HG02970 (cell line): ENCODE measurements around the gene ZNF543.
"Not testable (repeated sequence)": the region's sequence is repeated elsewhere in the genome, so short reads cannot be mapped to it uniquely, and the experiment has no call there.

Source experiments
- ATAC-seq: cut with Tn5 transposase; IDR thresholded peaks from one replicate; pipeline ENCODE4 v1.9.1; 2021; ENCODE audit warnings: mild to moderate bottlenecking, moderate library complexity, moderate number of reproducible peaks; ENCODE audit not compliant: unreplicated experiment, low FRiP score

Gene ZNF543

GRCh38 chr19:57320180-57321084 lies at the start of gene ZNF543:
ZNF543 (plus strand) TSS chr19:57320472; CDS start chr19:57320854, 382 bp downstream.
- ATAC-seq = peak; percentile 89

GRCh38 chr19:57271280-57271679 lies 49.0 kb upstream of the ZNF543 start:
- ATAC-seq = no peak

GRCh38 chr19:57273014-57273413 lies 47.3 kb upstream of the ZNF543 start:
- no peak for ATAC-seq

GRCh38 chr19:57276430-57276829 lies 43.8 kb upstream of the ZNF543 start:
- no peak for ATAC-seq

GRCh38 chr19:57278481-57278880 lies 41.8 kb upstream of the ZNF543 start:
- not testable (repeated sequence) for ATAC-seq

GRCh38 chr19:57279418-57280164 lies 40.7 kb upstream of the ZNF543 start:
- peak; percentile 61 for ATAC-seq

- ATAC-seq = peak; percentile 79
Measured at GRCh38 chr19:57280165-57280961, 39.9 kb upstream of the ZNF543 start, which contains the start of gene ZNF460. ZNF460 (plus strand) TSS chr19:57280485; CDS start chr19:57280807, 322 bp downstream.

GRCh38 chr19:57280962-57281400 lies 39.3 kb upstream of the ZNF543 start:
- ATAC-seq = no peak

- ATAC-seq = no peak
Measured at GRCh38 chr19:57282011-57282643, 38.1 kb upstream of the ZNF543 start.

GRCh38 chr19:57288373-57288772 lies 31.9 kb upstream of the ZNF543 start:
- no peak for ATAC-seq

GRCh38 chr19:57290970-57291369 lies 29.3 kb upstream of the ZNF543 start:
- no peak for ATAC-seq

- no peak for ATAC-seq
Measured at GRCh38 chr19:57292547-57292946, 27.7 kb upstream of the ZNF543 start.

GRCh38 chr19:57293719-57294118 lies 26.6 kb upstream of the ZNF543 start:
- ATAC-seq = no peak

GRCh38 chr19:57302020-57302465 lies 18.2 kb upstream of the ZNF543 start:
- ATAC-seq = no peak

- ATAC-seq = no peak
Measured at GRCh38 chr19:57302727-57303401, 17.4 kb upstream of the ZNF543 start.

GRCh38 chr19:57305056-57305455 lies 15.2 kb upstream of the ZNF543 start:
- ATAC-seq = no peak

- no peak for ATAC-seq
Measured at GRCh38 chr19:57308514-57308913, 11.8 kb upstream of the ZNF543 start.

GRCh38 chr19:57310792-57311191 lies 9.5 kb upstream of the ZNF543 start:
- no peak for ATAC-seq

- no peak for ATAC-seq
Measured at GRCh38 chr19:57314146-57314545, 6.1 kb upstream of the ZNF543 start.
